ENCODE measurements around the gene SLC66A3. TPM values are rescaled to one million over a fixed set of nuclear protein-coding genes. Genes with fewer than 3 reads are reported as not detected.

Gene SLC66A3
- total and polyA plus RNA-seq, 4 donors, result 6.7 to 17.6 (median 9.3) TPM

GRCh38 chr2:11201969-11202368, 46.7 kb downstream of the SLC66A3 start (continued):
- TF ChIP-seq, protein P1, sequence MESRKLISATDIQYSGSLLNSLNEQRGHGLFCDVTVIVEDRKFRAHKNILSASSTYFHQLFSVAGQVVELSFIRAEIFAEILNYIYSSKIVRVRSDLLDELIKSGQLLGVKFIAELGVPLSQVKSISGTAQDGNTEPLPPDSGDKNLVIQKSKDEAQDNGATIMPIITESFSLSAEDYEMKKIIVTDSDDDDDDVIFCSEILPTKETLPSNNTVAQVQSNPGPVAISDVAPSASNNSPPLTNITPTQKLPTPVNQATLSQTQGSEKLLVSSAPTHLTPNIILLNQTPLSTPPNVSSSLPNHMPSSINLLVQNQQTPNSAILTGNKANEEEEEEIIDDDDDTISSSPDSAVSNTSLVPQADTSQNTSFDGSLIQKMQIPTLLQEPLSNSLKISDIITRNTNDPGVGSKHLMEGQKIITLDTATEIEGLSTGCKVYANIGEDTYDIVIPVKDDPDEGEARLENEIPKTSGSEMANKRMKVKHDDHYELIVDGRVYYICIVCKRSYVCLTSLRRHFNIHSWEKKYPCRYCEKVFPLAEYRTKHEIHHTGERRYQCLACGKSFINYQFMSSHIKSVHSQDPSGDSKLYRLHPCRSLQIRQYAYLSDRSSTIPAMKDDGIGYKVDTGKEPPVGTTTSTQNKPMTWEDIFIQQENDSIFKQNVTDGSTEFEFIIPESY (IDR thresholded peaks at IDR 0.05), result no peak
- no peak for TF ChIP-seq GABPA (IDR thresholded peaks at IDR 0.05 in 1 of 2, conservative IDR thresholded peaks at IDR 0.05 in 1 of 2)
- TF ChIP-seq, protein P2, sequence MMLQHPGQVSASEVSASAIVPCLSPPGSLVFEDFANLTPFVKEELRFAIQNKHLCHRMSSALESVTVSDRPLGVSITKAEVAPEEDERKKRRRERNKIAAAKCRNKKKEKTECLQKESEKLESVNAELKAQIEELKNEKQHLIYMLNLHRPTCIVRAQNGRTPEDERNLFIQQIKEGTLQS (IDR thresholded peaks at IDR 0.05), result no peak
- no peak for TF ChIP-seq FOXA1 (IDR thresholded peaks at IDR 0.05)
- no peak for TF ChIP-seq JUND (IDR thresholded peaks at IDR 0.05)
- no peak for TF ChIP-seq HNF4A (conservative IDR thresholded peaks at IDR 0.05)
- TF ChIP-seq TAF1 (conservative IDR thresholded peaks at IDR 0.05), result no peak
- no peak for TF ChIP-seq FOXA2 (IDR thresholded peaks at IDR 0.05)
- no peak for TF ChIP-seq HNF4G (IDR thresholded peaks at IDR 0.05)
- TF ChIP-seq SP1 (IDR thresholded peaks at IDR 0.05), result no peak
- no peak for TF ChIP-seq RAD21 (IDR thresholded peaks at IDR 0.05)
- no peak for TF ChIP-seq MAX (IDR thresholded peaks at IDR 0.05)
- TF ChIP-seq NR2F2 (IDR thresholded peaks at IDR 0.05), result no peak

- no peak overlapping the region for H3K27ac ChIP-seq (ENCODE audit: low read depth in 1 of 2, low read length in 2 of 2)
- no peak overlapping the region for H3K4me3 ChIP-seq (ENCODE audit: low read depth in 1 of 3, low read length in 3 of 3)
- H3K9me3 ChIP-seq (ENCODE audit: control insufficient read depth in 4 of 4, low read length in 3 of 4), result no peaks in the 10 kb centered on the region
- 82% methylated on average over 3 of the region's 3 CpGs for WGBS
- H3K27me3 ChIP-seq (ENCODE audit: control insufficient read depth in 4 of 4, insufficient read depth in 4 of 4, low read length in 3 of 4), result no peaks in the 10 kb centered on the region
- peaks cover under 1 to 35% (median 21%) of the 10 kb centered on the region in 4 donors for H3K36me3 ChIP-seq (ENCODE audit: control insufficient read depth in 4 of 4, insufficient read depth in 3 of 4, low read depth in 1 of 4, low read length in 3 of 4)
- no peaks in the 10 kb centered on the region for H3K4me1 ChIP-seq (ENCODE audit: control insufficient read depth in 4 of 4, insufficient read depth in 4 of 4, low read length in 3 of 4)
- TF ChIP-seq, protein P1 (IDR thresholded peaks at IDR 0.05), result no peak
- TF ChIP-seq MAX (IDR thresholded peaks at IDR 0.05), result no peak
- TF ChIP-seq GABPA (IDR thresholded peaks at IDR 0.05 in 1 of 2, conservative IDR thresholded peaks at IDR 0.05 in 1 of 2), result no peak
- TF ChIP-seq EGR1 (IDR thresholded peaks at IDR 0.05; ENCODE audit: low read depth in 2 of 2), result no peak
- no peak for TF ChIP-seq REST (IDR thresholded peaks at IDR 0.05)
- no peak for TF ChIP-seq JUND (IDR thresholded peaks at IDR 0.05)
- no peak for TF ChIP-seq FOXA1 (IDR thresholded peaks at IDR 0.05)
- no peak for TF ChIP-seq HNF4A (conservative IDR thresholded peaks at IDR 0.05)
- no peak for TF ChIP-seq CTCF (IDR thresholded peaks at IDR 0.05; ENCODE audit: low read depth, low read length, missing input control)
- TF ChIP-seq YY1 (IDR thresholded peaks at IDR 0.05), result no peak
- TF ChIP-seq HNF4G (IDR thresholded peaks at IDR 0.05), result no peak
- TF ChIP-seq, protein P2 (IDR thresholded peaks at IDR 0.05), result no peak
- no peak overlapping the region for H3K9ac ChIP-seq (ENCODE audit: low read depth in 1 of 2, low read length in 2 of 2)
- no peak for DNase-seq (ENCODE audit: low spot score)
Observed at GRCh38 chr2:11203480-11203879, 48.2 kb downstream of the SLC66A3 start.
